Right lobe of liver (tissue), 6 donors: ENCODE data around the gene NLGN1. TPM values are rescaled to one million over a fixed set of nuclear protein-coding genes. Genes with fewer than 3 reads are reported as not detected.

ENCODE experiments used
- ATAC-seq, 4 donors: fragments of 200-7000 bp; cut with Tn5 transposase; one replicate each; pipeline ENCODE4 v1.9.1; 2020; ENCODE audit warnings: mild to moderate bottlenecking in 4 of 4, moderate library complexity in 4 of 4
- DNase-seq, 3 donors: peaks; one replicate each; pipeline ENCODE4 v3.0.0-alpha.2; 2020
- H3K27ac ChIP-seq, 3 donors: fragments of 200-600 bp; one replicate each; pipeline ENCODE4 v1.8.0; 2022
- H3K27me3 ChIP-seq, 2 donors: fragments of 200-600 bp; one replicate each; pipeline ENCODE4 v1.8.0; 2022
- H3K36me3 ChIP-seq, 4 donors: fragments of 200-600 bp; sonication (generic) in 1 of 4; one replicate each; pipeline versions ENCODE4 v1.5.1 to v1.8.0; 2017 to 2022; ENCODE audit warnings: control low read depth in 1 of 4
- H3K4me1 ChIP-seq, 4 donors: fragments of 200-600 bp; sonication (generic) in 1 of 4; one replicate each; pipeline versions ENCODE4 v1.5.1 to v1.8.0; 2017 to 2022; ENCODE audit warnings: control low read depth in 1 of 4
- H3K4me3 ChIP-seq, 3 donors: fragments of 200-600 bp; one replicate each; pipeline ENCODE4 v1.8.0; 2022
- H3K9me3 ChIP-seq, 4 donors: fragments of 200-600 bp; sonication (generic) in 1 of 4; one replicate each; pipeline versions ENCODE4 v1.5.1 to v1.8.0; 2017 to 2022; ENCODE audit warnings: control low read depth in 1 of 4
- POLR2A ChIP-seq: fragments of 450-650 bp; IDR thresholded peaks from one replicate; pipeline ENCODE4 v1.6.1; 2017; ENCODE audit warnings: antibody characterized with exemption, mild to moderate bottlenecking
- WGBS: methylation state at CpG from one replicate; pipeline ENCODE4 v1.1.6; 2018; ENCODE audit warnings: low coverage, low lambda C conversion rate; ENCODE audit not compliant: insufficient coverage; ENCODE audit errors: missing lambda C conversion rate; 5-methylcytosine and 5-hydroxymethylcytosine counted together
- intact Hi-C, 2 donors: fragments of 100-400 bp; cut with DNase I; formaldehyde crosslinking; loops; one replicate each; pipeline versions ENCODE4 v1.11.2 to v1.14.1; 2022
- total RNA-seq, 6 experiments: library from RNA; depleted of rRNA in 2 of 6; stranded (reverse); fragments of >200 nt in 2 of 6; fragmentation: NEBNext Ultra II Directional in 3 of 6; extraction: Animal tissue kit (Norgen Biotek cat#: 25700) in 3 of 6; gene quantifications; one replicate each; pipeline versions ENCODE4 v1.1.0 to v1.2.4, GENCODE V29; 2016 to 2023
- TF ChIP-seq, protein P1 (sequence below), 4 donors: fragments of 200-600 bp in 3 of 4; fragments of 450-650 bp in 1 of 4; IDR thresholded peaks; one replicate each; pipeline versions ENCODE4 v1.5.1 to v1.8.0; 2016 to 2022; ENCODE audit warnings: antibody characterized with exemption in 4 of 4, mild to moderate bottlenecking in 2 of 4
- donor health status: DM: no; HTN: yes; CAD: no.
- donor health status: DM: no; HTN: no; CAD: no.
- donor health status: DM: no; HTN: no; CAD: no.
- donor health status: DM: no; HTN: yes; CAD: no.
- donor health status: DM: no; HTN: yes; CAD: no.

Gene NLGN1
- total RNA-seq, 6 experiments from 2014 or later: 0.02 to 0.12 TPM; not detected in 4

GRCh38 chr3:174098746-174099145 lies 701.2 kb downstream of the NLGN1 start:
- TF ChIP-seq POLR2A: no peak
- TF ChIP-seq, protein P1, sequence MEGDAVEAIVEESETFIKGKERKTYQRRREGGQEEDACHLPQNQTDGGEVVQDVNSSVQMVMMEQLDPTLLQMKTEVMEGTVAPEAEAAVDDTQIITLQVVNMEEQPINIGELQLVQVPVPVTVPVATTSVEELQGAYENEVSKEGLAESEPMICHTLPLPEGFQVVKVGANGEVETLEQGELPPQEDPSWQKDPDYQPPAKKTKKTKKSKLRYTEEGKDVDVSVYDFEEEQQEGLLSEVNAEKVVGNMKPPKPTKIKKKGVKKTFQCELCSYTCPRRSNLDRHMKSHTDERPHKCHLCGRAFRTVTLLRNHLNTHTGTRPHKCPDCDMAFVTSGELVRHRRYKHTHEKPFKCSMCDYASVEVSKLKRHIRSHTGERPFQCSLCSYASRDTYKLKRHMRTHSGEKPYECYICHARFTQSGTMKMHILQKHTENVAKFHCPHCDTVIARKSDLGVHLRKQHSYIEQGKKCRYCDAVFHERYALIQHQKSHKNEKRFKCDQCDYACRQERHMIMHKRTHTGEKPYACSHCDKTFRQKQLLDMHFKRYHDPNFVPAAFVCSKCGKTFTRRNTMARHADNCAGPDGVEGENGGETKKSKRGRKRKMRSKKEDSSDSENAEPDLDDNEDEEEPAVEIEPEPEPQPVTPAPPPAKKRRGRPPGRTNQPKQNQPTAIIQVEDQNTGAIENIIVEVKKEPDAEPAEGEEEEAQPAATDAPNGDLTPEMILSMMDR (IDR thresholded peaks at IDR 0.05): no peak
- no peaks in the 10 kb centered on the region for H3K36me3 ChIP-seq
- WGBS: 78% methylated on average over 2 of the region's 2 CpGs

GRCh38 chr3:174099724-174100123 lies 702.2 kb downstream of the NLGN1 start:
- 74% methylated on average over 5 of the region's 5 CpGs for WGBS
- ATAC-seq (no peak), DNase-seq (no peak)
- no peaks in the 10 kb centered on the region for H3K4me1 ChIP-seq
- H3K36me3 ChIP-seq: no peaks in the 10 kb centered on the region
- H3K27me3 ChIP-seq: no peaks in the 10 kb centered on the region
- TF ChIP-seq, protein P1 (IDR thresholded peaks at IDR 0.05): no peak
- TF ChIP-seq POLR2A: no peak
- H3K27ac ChIP-seq: no peak overlapping the region
- intact Hi-C loops: no loop called here
- H3K4me3 ChIP-seq: no peak overlapping the region
- no peaks in the 10 kb centered on the region for H3K9me3 ChIP-seq

More at GRCh38 chr3:174098746-174099145, 701.2 kb downstream of the NLGN1 start:
- no peaks in the 10 kb centered on the region for H3K4me1 ChIP-seq
- intact Hi-C loops: no loop called here
- no peak overlapping the region for H3K27ac ChIP-seq
- H3K4me3 ChIP-seq: no peak overlapping the region
- DNase-seq: no peak
- no peaks in the 10 kb centered on the region for H3K9me3 ChIP-seq
- no peak for ATAC-seq
- H3K27me3 ChIP-seq: no peaks in the 10 kb centered on the region

DNA sequence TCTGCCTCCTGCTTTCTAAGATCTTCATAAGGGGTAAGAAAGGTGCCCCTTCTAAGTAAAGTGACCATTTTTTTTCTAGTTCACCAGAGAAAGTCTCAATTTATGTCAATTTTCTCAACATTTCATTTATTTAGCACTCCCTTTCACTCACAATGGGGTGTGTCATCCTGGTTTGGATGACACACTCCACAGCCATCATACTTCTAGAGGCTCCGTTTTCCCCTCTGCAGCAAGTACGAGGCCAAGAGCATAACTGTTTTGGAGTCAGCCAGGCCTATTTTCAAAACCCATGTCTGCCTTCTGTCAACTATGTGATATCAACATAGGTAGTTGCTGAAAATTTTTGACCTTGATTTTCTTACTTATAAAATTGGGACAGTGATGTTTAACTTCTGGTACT lies 703.2 kb downstream of the NLGN1 start:
- no peaks in the 10 kb centered on the region for H3K36me3 ChIP-seq
- WGBS: 79% methylated on average over 2 of the region's 2 CpGs
- TF ChIP-seq, protein P1 (IDR thresholded peaks at IDR 0.05): no peak
- no peak for TF ChIP-seq POLR2A
- intact Hi-C loops: no loop called here
- H3K27ac ChIP-seq: no peak overlapping the region
- DNase-seq (no peak), ATAC-seq (no peak)
- no peaks in the 10 kb centered on the region for H3K27me3 ChIP-seq
- no peak overlapping the region for H3K4me3 ChIP-seq
- H3K9me3 ChIP-seq: no peaks in the 10 kb centered on the region
- H3K4me1 ChIP-seq: no peaks in the 10 kb centered on the region

DNA sequence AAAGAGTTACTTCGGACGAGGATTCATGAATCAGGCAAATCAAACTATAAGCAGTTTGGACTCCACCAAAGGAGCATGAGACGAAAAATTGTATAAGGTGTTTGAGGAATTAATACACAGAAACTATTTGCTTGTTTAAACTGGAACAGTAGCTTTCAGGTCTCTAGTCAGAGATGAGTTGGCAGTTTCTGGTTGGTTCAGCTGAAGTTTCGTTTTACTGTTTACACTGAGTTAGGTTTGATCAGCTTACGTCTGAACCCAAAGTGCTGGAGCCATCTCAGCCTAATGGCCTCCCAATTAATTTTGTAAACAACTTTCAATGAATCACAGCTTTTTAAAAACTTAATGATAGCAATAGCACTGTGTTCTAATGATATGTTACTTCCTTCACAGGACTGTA lies 703.7 kb downstream of the NLGN1 start:
- Histone ChIP-seq H3K27me3 (no peaks in the 10 kb centered on the region), H3K4me3 (no peak overlapping the region), H3K27ac (no peak overlapping the region), H3K36me3 (no peaks in the 10 kb centered on the region), H3K4me1 (no peaks in the 10 kb centered on the region), H3K9me3 (no peaks in the 10 kb centered on the region)
- peak in 1 of 4 donors; percentile 38 for ATAC-seq
- TF ChIP-seq POLR2A: no peak
- no peak for DNase-seq
- 54% methylated on average over 5 of the region's 5 CpGs for WGBS
- intact Hi-C loops: no loop called here

DNA sequence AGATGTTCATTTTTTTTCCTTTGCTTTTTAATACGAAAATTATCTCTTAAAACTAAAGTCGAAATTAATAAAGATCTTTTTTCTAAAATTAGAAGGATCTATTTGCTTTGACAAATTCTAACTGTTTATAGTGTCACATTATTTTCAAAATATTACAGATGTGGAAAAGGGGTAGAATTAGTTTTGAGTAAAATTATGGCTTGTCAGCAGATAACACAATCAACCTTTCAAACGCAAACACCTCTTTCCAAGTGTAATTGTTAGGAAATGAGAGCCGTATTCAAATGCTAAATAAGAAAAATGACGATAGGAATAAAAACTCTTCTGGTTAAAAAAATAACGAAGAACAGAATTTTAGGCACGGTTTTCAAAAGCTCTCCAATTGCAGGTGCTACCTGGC lies 704.7 kb downstream of the NLGN1 start:
- H3K36me3 ChIP-seq: no peaks in the 10 kb centered on the region
- no peaks in the 10 kb centered on the region for H3K27me3 ChIP-seq
- no peaks in the 10 kb centered on the region for H3K4me1 ChIP-seq
- 56% methylated on average over 7 of the region's 7 CpGs for WGBS
- TF ChIP-seq, protein P1 (IDR thresholded peaks at IDR 0.05): no peak
- no peak for TF ChIP-seq POLR2A
- ATAC-seq: no peak
- H3K27ac ChIP-seq: no peak overlapping the region
- no peak for DNase-seq
- H3K9me3 ChIP-seq: no peaks in the 10 kb centered on the region
- intact Hi-C loops: no loop called here
- no peak overlapping the region for H3K4me3 ChIP-seq
